GM21825 (cell line): ENCODE measurements around the gene PTGDS.

Experiments used
- ATAC-seq: cut with Tn5 transposase; IDR thresholded peaks from one replicate; pipeline ENCODE4 v1.9.1; 2021; ENCODE audit warnings: mild to moderate bottlenecking, moderate library complexity; ENCODE audit not compliant: unreplicated experiment

The PTGDS gene

DNA sequence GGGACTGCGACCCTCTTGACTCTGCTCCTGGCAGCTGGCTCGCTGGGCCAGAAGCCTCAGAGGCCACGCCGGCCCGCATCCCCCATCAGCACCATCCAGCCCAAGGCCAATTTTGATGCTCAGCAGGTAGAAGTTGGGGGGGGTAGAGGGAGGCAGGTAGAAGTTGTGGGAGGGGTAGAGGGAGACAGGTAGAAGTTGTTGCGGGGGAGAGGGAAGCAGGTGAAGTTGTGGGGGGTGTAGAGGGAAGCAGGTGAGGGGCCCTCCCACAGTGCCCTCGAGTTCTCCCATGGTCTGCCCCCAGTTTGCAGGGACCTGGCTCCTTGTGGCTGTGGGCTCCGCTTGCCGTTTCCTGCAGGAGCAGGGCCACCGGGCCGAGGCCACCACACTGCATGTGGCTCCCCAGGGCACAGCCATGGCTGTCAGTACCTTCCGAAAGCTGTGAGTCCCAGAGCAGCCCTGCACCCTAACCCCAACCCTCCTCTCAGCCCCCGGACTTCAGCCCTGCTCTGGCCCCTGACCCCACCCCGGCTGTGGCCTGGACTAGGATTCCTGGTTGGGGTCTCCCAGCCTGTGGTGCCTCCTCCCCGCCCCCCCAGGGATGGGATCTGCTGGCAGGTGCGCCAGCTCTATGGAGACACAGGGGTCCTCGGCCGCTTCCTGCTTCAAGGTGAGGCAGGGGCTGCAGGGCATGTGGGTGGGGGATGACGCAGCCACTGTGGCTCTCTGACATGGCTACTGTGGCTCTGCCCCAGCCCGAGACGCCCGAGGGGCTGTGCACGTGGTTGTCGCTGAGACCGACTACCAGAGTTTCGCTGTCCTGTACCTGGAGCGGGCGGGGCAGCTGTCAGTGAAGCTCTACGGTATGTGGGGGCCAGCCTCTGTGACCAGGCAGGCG, 31.7 kb upstream of the PTGDS start:
- ATAC-seq: no peak

DNA sequence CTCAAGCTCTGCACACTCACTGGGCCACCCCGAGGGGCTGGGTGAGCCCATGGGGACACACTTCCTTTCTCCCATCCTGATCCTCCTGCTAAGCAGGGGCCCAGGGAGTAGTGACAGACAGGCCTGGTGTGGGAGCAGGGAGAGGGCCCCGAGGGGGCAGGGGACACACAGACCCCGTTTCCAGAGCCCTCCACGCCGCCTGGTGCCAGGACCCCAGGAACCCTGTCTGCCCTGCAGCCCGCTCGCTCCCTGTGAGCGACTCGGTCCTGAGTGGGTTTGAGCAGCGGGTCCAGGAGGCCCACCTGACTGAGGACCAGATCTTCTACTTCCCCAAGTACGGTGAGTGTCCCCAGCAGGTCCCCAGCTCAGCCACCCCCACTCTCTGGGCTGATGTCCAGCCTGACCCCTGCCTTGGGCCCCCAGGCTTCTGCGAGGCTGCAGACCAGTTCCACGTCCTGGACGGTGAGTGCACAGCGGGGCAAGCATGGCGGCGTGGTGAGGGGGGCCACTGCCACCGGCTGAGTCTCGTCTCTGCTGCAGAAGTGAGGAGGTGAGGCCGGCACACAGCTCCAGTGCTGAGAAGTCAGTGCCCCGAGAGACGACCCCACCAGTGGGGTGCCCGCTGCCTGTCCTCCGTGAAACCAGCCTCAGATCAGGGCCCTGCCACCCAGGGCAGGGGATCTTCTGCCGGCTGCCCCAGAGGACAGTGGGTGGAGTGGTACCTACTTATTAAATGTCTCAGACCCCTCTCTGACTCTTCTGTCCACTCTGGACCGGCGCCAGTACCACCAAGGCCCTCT, 30.9 kb upstream of the PTGDS start:
- ATAC-seq: no peak

DNA sequence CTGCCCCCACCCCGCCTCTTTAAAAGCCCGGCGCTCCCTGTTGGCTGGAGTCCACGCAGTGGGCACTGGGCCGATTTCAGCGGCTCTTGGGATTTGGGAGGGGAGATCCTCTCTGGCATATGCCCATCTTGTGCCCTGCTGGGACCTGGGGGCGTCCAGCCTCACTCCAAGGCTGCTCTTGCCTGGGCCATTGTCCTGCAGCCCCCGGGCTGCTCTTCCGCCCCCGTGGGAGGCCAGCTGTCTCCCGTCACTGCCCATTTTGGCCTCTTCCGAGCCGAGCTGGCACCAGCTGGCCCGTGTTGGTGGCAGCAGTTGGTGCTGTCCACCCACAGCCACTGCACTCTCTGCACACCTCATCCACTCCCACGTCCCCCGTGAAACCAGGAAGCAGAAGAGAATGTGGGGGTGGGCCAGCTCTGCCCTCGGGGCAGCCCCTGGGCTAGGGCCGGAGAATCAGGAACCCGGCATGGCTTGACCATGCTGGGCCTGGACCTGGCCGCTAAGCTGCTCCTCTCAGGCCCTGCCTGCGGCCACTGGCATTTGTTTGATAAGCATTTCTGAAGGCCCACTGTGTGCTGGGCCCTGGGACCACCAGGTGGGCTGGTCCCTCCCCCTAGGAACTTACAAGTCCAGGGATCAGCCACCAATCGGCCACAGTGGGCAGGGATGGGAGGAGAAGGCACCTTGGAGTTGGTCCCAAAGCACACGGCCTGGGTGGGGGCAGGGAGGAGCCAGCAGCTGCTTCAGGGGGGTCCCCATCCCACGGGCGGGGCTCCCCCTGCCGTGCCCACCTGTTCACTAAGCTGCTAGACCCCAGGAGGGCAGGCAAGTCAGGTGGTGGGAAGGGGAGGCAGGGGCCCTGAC, 30.0 kb upstream of the PTGDS start:
- ATAC-seq: no peak

GRCh38 chr9:136947955-136948510, 29.3 kb upstream of the PTGDS start:
- ATAC-seq: no peak

DNA sequence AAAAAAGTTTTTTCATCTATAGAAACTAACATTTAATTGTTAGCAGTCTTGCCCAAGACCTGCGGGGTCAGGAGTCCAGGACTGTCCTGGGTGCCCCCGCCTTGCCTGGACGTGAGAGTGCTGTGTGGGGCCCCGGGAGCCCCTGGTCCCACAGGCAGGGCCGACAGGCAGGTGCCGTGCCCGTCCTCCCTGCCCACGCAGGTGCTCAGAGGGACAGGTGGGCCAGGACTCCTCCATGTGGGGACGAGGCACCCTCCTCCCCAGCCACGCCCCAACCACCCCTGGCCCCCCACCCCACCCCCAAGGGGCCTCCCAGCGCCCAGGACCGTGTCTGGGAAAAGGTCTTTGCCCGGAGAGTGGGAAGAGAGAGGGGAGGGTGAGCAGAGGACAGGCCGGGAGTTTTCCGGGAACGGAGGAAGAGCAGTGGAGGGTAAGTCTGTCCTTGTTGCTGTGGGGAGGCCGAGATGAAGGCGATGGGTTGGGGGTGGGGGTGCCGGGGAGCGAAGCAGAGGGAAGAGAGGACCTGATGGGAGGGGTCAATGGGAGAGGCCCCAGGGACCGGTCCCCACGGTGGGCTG, 28.0 kb upstream of the PTGDS start:
- no peak for ATAC-seq

DNA sequence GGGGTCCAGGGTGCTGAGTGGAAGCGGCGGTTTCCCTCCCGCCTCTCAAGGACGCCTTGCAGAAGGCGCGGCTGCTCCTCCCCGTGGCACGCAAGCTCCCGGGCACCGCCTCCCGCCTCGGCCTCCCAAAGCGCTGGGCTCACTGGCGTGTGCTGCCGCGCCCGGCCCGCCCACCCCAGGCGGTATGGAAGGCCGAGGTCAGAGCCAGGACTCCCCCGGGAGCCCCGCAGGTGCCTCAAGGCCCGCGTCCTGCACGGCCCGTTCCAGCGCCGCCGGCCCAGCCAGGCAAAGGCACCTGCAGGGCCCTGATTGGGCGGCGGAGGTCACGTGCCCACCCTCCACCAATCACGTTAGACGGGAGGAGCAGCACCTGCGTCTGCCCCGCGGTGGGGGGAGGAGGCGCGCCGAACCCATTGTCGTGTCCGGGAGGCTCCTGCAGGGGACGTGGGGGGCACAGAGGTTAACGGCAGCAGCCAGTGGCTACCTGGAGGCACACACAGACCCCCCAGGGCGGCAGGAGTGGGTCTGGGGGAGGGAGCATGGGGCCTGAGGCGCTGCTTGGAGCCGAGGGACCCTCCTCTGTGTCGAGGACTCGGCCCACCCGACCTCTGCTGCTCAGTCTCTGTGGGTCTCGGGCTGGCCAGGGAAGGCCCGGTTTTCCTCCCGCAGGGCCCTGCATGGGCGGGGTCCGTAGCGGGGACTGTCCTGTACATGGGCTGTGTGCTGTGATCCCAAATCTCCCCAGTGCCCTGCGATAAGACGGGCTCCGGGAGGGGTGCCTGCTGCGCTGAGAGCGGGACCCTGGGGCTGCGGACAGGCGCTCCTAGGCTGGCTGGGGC, 27.3 kb upstream of the PTGDS start:
- ATAC-seq: peak; percentile 72

GRCh38 chr9:136950656-136951276, 26.5 kb upstream of the PTGDS start:
- ATAC-seq: no peak

GRCh38 chr9:136951541-136952320, 25.6 kb upstream of the PTGDS start, which contains the start of gene LCN12:
TSS of gene LCN12 (plus strand) at chr9:136952273. CDS start at chr9:136952328, 55 bp downstream.
- no peak for ATAC-seq

GRCh38 chr9:136952321-136952850, 24.9 kb upstream of the PTGDS start:
- no peak for ATAC-seq

DNA sequence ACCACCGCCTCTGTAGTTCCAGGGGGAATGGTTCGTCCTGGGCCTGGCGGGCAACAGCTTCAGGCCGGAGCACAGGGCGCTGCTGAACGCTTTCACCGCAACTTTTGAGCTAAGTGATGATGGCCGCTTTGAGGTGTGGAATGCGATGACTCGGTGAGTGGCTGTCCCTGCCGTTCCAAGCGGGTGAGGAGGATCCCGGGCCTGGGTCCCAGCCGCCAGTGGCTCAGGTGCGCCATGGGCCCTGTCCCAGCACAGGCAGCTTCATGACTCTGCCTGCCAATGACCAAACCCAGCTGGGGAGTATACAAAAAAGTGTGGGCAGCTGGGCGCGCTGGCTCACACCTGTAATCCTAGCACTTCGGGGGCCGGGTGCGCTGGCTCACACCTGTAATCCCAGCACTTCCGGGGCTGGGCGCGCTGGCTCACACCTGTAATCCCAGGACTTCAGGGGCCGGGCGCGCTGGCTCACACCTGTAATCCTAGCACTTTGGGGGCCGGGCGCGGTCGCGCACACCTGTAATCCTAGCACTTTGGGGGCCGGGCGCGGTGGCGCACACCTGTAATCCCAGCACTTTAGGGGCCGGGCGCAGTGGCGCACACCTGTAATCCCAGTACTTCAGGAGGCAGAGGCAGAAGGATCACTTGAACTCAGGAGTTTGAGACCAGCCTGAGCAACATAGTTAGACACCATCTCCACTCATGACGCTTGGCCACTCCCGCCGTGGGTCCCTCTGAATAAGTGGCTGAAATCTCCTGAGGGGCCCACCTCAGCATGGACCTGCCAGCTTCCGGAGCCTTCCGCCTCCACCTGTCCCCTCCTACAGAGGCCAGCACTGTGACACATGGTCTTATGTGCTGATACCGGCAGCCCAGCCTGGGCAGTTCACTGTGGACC, 24.2 kb upstream of the PTGDS start:
- ATAC-seq: no peak

- no peak for ATAC-seq
Measured at GRCh38 chr9:136953771-136954269, 23.5 kb upstream of the PTGDS start.

DNA sequence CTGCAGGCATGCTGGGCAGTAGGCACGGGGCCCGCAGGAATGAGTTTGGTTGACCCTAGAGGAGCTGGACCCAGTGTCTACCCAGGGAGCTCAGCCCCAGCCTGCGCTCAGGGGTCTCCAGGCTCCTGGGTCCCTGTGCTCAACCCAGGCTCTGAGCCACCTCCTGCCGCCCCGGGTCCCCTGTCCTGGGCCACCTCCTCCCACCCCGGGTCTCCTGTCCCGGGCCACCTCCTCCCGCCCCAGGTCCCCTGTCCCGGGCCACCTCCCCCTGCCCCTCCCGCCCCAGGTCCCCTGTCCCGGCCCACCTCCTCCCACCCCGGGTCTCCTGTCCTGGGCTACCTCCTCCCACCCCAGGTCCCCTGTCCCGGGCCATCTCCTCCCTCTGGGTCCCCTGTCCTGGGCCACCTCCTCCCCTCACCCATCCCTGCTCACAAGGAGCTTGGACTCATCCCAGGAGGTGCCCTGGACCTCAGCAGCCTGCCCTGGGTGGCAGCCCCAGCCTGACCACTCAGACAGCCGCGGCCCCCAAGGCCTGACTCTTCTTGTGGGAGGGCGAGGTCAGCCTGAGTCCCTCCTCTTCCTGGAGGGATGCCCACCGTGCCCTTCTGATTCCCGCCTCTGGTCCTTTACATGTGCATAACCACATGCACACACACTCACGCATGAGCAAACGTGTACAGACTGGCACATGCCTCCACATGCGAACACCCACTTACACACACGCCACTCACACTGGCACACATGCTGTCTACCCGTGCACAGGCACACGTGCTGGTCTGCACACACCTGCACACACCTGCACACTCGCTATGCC, 22.8 kb upstream of the PTGDS start:
- ATAC-seq: no peak

- ATAC-seq: no peak
Measured at GRCh38 chr9:136955202-136955942, 21.9 kb upstream of the PTGDS start.

GRCh38 chr9:136955943-136956335, 21.4 kb upstream of the PTGDS start:
- ATAC-seq: no peak

DNA sequence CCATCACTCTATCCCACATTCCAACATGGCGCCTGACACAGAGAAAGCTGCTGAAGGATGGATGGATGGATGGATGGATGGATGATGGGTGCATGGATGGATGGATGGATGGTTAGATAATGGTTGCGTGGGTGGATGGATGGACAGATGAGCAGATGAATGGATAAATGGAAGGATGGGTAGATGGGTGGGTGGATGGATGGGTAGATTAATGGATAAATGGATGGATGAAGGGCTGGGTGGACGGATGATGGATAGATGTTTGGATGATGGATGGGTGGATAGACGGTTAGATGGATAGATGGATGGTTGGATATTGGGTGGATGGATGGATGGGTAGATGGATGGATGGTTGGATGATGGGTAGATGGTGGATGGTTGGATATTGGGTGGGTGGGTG, 20.7 kb upstream of the PTGDS start:
- ATAC-seq: no peak
